GM19452 (cell line): Measurements from ENCODE around the gene HES1.
"Not testable (repeated sequence)": the region's sequence is repeated elsewhere in the genome, so short reads cannot be mapped to it uniquely, and the experiment has no call there.

ENCODE experiments used
- ATAC-seq: cut with Tn5 transposase; IDR thresholded peaks from one replicate; pipeline ENCODE4 v1.9.1; 2021; ENCODE audit not compliant: unreplicated experiment

The HES1 gene

DNA sequence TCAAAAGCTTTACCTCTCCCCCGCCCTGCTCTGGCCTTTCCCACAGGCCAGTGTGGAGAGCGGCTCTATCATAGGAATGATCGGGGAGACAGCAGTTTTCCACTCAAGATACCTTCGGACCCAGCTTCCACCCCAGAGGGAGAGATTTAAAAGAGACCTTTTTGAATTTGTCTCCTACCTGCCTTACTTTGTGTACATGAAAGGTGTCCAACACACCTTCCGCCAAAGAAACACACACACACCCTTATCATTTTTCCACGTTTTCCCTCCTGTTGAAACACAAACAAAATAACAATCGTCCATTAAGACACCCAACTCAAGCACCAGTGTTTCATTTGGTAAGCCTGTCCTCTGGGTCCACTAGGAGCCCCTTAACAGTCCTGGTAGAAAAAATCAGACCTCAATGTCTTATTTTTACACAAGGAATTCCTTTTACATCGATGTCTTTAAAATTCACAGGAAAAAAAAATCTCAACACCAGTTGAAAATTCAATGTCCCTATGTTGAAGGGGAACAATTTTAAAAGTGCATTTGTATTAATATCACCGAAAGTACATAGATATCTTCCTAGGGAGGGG lies 4.0 kb downstream of the HES1 start:
- no peak for ATAC-seq

DNA sequence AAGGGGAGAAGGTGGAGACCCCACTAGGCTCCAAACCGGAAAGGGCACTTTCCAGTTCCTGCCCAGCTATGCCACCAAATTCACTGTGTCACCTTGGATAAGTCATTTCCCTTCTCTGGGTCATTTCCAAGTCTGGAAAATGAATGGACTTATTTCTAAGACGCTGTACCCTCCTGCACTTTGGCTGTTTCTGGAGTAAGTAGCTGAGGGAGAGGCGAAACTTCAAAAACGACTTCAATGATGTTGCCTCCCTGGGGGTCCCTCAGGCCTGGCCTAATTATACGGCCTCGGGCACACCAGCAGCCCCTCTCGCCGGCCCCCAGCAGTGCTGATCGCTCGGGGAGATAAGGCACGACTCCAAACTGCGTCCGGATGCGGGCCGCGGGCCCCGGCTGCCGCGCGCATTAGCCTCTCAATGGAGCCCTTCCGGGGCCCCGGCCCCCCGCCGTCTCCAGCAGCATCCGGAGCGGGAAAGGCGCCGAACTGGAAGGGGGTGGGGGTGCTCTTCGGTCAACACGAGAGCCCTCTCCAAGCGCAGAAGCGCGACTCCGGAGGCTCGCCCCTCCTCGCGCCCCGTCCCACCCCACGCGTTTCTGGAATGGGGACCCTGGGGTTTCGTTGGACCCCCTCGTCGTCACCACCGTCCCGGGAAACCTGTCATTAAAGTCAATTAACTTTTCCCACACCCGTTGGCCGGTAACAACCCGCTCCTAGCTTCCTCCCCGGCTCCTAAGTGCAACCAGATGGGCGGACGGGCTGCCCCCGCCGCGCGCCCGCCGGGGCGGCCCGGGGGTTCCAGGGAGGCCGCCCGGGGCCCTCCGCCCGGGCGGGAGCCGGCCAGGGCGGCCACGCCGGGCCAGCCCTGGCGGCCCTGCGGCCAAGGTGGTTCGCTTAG lies 4.8 kb downstream of the HES1 start:
- ATAC-seq = no peak

DNA sequence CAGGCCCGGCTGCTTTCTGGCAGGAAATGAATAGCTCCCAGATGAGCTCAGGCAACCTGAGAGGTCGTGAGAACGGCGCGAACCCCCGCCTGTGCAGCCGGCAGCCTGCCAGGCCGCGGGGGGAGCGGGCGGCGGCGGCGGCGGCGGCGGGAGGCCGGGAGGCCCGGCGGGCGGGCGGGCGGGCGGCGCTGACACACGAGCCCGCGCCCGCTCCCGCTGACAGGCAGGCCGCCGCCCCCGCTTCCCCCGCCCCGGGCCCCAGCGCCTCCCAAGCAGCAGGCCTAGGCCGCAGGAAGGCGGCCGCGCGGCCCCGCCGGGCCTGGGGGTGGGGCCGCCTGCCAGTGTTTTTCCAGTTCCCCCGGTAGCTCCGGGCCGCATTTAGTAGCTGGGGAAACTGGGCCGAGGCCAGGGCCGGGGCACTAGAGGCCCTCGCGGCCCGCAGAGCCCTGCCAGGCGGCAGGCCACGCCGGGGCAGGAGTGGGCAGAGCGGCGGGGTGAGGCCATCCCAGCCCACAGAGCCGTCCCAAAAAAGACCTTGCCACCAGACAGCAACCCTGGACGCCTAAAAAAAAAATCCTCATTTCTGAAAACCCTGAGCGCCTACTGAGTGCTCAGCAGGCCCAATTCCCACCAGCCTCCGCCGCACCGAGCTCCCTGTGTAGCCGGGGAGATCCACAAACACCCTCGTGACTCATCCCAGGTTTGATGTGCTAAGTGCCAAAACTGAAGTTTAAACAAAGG lies 5.6 kb downstream of the HES1 start:
- peak; percentile 37 for ATAC-seq

DNA sequence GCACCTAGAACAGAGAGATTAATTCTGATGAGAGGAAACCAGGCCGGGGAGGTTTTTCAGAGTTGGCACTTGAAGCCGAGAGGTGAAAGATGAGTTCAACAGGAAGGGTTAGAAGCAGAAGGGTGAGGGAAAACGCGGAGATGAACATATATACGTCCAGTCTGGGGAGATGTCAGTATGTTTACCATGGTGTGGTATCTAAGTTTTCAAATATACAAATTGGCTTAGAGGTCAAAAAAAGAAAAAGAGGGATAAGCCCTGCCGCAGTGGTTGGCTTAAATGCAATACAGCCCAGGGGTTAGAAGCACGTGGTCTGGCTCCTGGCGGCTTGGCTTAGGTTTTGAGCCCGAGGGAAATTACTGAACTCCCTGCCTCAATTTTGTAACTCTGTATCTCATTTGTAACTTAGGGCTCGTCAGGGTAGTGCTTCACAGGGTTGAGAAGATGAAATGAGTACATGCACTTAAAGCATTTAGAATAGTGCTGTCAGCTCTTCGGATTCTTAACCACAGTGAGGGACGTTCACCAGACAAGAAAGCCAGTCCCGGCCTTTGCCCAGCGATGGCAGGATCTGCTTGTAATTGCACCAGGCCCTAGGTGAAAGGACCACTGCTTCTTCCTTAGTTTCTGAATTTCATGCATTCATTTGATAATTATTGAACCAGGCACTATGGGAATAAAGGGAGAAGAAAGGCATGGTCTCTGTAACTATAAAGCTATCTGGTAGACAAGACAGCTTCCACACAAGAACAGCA lies 6.4 kb downstream of the HES1 start:
- no peak for ATAC-seq

DNA sequence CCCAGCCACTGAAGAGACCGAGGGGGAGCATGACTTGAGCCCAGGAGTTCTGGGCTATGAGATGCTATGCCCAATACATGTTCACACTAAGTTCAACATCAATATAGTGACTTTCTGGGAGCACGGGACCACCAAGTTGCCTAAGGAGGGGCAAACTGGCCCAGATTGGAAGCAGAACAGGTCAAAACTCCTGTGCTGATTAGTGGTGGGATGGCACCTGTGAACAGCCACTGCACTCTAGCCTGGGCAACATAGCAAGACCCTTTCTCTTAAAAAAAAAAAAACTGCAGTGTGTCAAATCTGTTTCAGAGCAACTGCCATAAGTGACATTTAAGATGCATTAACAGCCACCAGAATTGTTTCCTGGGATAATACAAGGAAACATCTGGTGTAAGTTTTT lies 9.8 kb downstream of the HES1 start:
- no peak for ATAC-seq

DNA sequence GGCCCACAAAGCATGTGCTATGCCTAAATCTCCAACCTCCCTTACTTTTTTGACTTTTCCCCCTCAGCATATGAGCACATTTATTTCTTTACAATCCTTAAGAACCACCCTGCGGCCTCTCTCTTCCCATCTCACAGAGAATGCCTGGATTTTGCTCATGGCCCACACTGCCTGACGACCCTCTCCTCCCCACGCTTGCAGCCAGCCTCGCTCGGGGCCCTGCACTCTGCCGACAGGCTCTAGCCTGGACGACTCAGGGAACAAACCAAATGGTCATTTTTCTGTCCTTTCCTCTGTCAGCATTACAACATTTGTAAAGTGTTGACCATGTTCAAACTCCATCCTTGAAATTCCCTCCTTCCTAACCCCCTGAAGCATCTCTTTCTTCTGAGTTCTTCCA lies 11.7 kb downstream of the HES1 start:
- ATAC-seq = no peak

DNA sequence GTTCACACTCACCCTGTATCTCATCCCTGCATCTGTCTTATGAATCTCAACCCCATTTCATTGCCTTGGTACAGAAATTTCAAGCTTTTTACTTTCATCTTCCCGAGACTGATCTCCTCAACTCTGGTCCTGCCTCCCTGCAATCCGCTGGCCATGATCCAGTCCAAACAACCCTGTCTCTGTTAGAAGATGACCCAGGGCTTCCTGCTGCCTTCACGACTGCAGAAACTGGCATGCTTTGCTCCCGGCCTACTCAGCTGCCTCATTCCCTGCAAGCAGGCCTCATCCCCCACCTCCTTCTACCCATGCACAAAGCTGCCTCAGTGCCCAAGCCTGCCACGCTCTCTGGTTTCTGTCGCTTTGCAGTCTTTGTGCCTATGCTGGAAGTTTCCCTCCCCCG lies 12.4 kb downstream of the HES1 start:
- ATAC-seq = no peak

DNA sequence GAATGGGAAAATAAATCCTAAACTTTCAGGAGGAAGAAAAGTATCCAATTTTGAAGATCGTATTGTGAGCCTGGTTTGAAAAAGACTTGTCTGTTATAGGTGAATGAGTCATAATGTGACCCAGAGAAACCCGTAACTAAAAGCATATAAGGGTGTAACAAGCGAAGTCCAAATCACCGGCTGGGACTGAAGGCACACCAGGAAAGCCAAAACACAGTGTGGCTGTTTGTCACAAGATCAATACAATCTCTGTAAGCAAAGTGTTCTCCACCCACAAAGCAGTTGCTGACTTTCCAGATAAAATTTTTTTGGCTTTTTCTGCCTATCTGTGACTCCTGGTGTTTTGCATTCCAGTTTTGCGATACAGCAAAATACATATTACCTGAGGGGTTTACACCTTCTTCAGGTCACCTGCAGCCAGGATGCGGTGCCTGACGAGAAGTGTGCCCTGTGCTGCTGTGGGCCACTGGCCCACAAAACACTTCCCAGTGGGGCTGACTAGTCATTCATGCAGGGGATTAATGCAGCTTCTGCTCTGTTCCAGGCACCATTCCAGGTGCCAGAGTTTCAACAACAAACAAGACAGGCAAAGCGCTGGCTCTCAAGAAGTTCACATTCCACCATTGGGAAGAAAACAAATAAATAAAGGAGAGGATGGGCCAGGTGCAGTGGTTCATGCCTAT lies 14.4 kb downstream of the HES1 start:
- ATAC-seq = no peak

DNA sequence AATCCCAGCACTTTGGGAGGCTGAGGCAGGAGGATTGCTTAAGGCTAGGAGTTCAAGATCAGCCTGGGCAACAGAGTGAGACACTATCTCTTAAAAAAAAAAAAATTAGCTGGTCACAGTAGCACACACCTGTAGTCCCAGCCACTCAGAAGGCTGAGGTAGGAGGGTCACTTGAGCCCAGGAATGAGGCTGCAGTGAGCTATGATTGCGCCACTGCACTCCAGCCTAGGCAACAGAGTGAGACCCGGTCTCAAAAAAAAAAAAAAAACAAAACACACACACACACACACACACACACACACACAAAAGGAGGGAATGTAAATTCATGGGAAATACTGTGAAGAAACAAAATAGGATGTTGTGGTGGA lies 15.0 kb downstream of the HES1 start:
- ATAC-seq = not testable (repeated sequence)

DNA sequence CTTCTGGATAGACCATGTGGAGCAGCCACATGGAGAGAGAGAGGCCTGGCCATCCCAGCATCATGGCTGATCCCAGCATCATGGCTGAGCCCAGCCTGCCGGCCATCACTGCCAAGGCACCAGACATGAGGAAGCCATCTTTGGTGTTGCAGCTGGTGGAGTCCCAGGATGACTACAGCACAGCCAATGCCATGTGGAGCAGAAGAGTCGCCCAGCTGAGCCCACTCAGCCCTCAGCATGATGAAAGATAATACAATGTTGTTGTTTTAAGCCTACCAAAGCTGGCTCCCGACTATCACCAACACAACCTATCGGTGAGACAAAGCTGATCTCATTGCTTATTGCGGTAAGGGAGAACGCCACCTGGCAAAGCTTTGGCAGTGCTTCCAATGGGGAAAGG lies 18.4 kb downstream of the HES1 start:
- no peak for ATAC-seq

DNA sequence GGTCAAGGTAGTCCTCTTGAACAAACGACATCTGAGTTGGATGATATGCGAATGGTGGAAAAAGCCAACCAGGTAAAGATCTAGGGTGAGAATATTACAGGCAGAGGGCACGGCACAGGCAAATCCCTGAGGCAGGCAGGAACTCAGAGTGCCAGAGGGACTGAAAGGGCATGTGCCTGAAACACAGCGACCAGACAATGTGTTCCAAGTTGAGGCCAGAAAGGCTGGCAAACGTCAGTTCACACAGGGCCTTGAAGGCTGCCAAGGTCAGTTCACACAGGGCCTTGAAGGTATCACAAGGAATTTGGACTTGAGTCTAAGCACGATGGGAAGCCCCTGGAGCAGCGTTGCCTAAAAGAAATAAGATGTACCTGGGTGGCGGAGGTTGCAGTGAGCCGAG lies 20.1 kb downstream of the HES1 start:
- no peak for ATAC-seq

DNA sequence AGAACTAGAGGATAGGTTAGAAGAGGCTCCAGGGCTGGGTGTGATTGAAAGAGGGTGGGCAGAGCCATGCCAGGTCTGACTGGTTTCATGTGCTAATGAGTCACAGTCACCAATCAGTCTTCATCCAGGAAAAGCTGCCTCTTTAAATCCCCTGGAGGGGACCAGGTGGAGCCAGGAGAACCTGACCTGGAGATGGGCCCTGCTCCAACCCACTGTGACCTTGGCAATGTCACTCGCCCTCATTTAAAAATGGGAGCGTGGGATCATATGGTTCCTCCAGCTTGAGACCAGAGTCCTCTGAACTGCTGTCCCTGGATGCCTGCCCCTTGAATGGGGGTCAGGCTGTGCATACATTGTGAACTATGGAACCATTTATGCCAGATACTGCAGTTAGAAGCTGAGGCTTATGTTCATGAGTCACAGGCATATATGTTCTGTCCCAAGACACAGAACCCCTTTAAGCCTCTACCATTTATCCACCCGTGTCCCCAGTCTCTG lies 23.0 kb downstream of the HES1 start:
- ATAC-seq = no peak

DNA sequence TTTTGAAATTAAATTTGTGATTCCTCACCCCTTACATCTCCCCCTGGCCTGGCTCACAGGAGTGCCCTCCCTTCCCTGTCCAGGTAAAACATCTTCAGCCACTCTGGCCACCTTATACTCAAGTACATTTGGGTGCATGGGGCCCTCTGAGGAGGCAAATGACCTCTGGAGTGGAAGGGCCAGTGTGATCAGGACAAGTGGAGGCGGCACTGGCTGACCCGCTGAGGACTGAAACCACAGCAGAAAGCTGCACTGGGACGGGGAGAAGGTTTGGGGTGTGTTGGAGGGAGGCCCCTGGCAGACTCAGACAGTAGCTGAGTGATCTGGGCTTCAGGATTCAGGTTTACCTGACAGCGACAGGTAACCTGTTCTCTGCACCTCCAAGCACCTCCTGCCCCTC lies 24.2 kb downstream of the HES1 start:
- no peak for ATAC-seq

DNA sequence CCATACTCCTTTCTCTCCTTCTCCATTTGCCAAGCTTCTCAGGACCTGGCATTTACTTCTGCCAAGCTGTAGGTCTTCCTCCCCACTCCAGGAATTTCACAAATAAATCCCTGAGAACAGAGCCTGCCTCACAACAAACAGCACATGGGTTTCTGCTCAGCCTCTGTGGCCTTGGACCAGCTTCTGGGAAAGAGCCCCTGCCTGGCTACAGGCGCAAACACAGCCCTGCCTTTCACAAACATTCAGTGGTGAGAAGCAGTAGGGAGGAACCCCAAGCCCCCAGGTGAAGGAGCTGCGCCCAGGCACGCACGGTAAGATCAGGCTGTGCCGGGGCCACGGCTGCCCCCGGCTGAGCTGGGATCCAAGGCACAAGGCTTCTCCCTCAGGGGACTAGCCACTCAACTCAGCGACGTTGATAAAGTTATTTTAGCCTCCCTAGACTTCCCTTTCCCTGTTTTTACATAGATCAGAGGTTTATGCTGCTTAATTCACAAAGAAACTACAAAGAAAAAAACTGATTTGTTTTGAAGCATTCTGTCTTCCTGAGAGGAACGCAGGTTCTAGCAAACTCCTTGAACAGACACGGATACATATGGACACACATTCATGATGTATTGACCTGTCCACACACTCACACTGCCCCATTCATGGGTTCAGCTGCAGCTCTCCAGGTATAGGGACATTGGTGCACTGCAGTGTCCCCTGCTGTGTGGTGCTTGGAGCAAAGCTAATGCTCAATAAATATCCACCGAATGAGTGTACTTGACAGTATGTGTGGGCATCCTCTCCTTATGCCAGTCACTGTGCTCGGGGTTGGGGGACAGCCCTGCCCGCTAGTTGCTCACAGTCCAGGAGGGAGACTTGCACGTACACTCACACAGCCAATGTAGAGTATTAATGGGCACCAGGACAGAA lies 25.4 kb downstream of the HES1 start:
- no peak for ATAC-seq

DNA sequence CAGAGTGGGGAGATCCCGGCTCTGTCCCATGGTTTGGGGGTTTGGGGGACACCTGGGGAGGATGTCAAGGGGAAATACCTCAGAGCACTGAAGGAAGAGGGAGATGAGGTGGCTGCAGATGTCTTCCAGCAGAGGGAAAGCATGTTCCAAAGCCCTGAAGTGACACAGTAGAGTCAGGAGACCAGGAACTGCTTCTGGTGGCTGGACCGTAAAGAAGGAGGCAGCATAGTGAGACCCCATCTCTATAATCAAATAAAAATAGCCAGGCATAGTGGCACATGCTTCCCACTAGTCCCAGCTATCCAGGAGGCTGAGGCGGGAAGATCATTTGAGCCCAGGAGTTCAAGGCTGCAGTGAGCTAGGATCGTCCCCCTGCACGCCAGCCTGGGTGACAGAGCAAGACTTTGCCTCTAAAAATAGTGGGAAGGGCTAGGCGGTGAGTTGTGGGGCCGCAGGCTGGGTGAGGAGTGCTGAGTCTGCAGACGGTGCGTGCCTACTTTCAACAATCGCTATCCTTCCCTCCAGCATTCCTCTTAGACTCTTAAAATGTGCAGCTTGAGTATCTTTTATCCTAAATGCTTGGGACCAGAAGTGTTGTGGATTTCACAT lies 26.2 kb downstream of the HES1 start:
- no peak for ATAC-seq

DNA sequence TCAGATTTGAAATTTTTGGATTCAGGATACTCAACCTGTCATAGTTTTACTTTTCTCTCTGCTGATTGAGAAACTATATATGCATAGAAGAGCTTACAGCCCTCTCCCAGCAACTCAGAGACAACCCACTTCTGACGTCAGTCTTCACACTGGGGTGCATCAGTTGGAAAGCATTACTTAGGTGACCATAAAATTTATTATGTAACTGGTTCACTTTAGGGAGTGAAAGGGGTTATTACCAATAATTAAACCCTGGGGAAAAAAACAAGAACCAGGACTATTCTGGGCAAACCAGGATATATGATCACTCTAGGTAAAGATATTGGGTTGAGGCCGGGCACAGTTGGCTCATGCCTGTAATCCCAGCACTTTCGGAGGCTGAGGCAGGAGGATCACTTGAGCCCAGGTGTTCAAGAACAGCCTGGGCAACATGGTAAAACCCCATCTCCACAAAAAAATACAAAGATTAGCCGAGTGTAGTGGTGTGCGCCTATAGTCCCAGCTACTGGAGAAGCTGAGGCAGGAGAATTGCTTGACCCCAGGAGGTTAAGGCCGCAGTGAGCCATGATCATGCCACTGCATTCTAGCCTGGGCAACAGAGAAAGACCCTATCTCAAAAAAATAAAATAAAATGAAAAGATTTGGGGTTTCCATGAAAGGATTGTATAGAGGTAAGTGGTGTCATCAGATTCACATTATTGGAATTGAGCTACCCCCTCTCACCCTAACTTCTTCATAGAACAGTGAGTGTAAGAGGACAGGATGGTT lies 27.1 kb downstream of the HES1 start:
- ATAC-seq = no peak

DNA sequence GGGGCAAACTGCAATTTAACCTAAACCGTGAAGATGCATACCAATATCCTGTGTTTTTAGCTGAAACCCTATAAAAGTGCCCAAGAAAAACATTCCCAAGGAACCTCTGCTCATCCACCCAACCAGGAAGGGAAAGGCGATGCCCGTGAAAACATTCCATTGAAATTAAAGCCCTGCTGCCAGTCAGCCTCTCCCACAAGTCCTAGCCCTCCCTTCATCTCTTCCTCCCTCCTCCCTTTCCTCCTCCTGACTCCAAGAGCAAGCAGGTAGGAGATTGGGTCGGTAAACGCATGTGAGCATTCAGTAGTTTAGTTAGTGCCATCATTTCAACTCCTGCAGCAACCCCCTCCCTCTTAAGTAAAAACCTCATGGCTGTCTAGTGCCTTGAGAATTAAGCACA lies 27.7 kb downstream of the HES1 start:
- ATAC-seq = no peak

DNA sequence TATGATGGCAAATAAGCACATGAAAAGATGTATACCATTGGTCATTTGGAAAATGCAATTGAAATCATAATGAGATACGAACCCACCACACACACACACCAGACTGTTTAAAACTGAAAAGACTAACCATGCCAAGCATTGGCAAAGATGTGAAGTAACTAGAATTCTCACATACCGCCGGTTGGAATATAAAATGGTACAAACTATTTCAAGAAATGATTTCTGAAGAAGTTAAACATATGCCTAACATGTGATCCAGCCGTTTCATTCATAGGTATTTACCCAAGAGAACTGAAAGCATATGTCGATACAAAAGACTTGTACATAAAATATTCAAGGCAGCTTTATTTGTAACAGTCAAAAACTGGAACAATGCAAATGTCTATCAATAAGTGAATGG lies 28.9 kb downstream of the HES1 start:
- ATAC-seq = no peak
